Heart left ventricle (tissue), 16 donors: ENCODE measurements around the gene NODAL. TPM values are rescaled to one million over a fixed set of nuclear protein-coding genes. Genes with fewer than 3 reads are reported as not detected.

Experiments used
- ATAC-seq, 4 donors: fragments of 200-7000 bp; cut with Tn5 transposase; one replicate each; pipeline ENCODE4 v1.9.1; 2020 to 2022; ENCODE audit warnings: moderate library complexity in 4 of 4, mild to moderate bottlenecking in 3 of 4, moderate number of reproducible peaks in 1 of 4
- DNase-seq, 5 donors: peaks; one replicate each; pipeline ENCODE4 v3.0.0-alpha.2; 2020
- H3K27ac ChIP-seq, 12 donors: fragments of 200-600 bp; sonication (generic) in 4 of 12; one replicate each; pipeline versions ENCODE4 v1.5.0 to v1.8.0; 2016 to 2022; ENCODE audit warnings: mild to moderate bottlenecking in 2 of 12
- H3K27me3 ChIP-seq, 9 donors: fragments of 200-600 bp; sonication (generic) in 2 of 9; one replicate each; pipeline versions ENCODE4 v1.5.1 to v1.8.0; 2016 to 2022; ENCODE audit warnings: mild to moderate bottlenecking in 3 of 9
- H3K36me3 ChIP-seq, 9 donors: fragments of 200-600 bp; sonication (generic) in 2 of 9; one replicate each; pipeline versions ENCODE4 v1.5.0 to v1.8.0; 2018 to 2022; ENCODE audit warnings: mild to moderate bottlenecking in 2 of 9
- H3K4me1 ChIP-seq, 12 donors: fragments of 200-600 bp; sonication (generic) in 4 of 12; one replicate each; pipeline versions ENCODE4 v1.5.0 to v1.8.0; 2016 to 2022; ENCODE audit warnings: mild to moderate bottlenecking in 3 of 12
- H3K4me3 ChIP-seq, 12 donors: fragments of 200-600 bp; sonication (generic) in 4 of 12; one replicate each; pipeline versions ENCODE4 v1.5.0 to v1.8.0; 2017 to 2022; ENCODE audit warnings: mild to moderate bottlenecking in 9 of 12, moderate library complexity in 4 of 12
- H3K9me3 ChIP-seq, 12 donors: fragments of 200-600 bp; sonication (generic) in 4 of 12; one replicate each; pipeline versions ENCODE4 v1.5.0 to v1.8.0; 2016 to 2022; ENCODE audit warnings: mild to moderate bottlenecking in 1 of 12
- CTCF ChIP-seq, 12 donors: fragments of 200-600 bp; sonication (generic) in 4 of 12; IDR thresholded peaks; one replicate each; pipeline versions ENCODE4 v1.5.0 to v1.8.0; 2018 to 2022; ENCODE audit warnings: antibody characterized with exemption in 12 of 12, mild to moderate bottlenecking in 5 of 12
- POLR2A ChIP-seq, 2 donors: fragments of 450-650 bp; IDR thresholded peaks; one replicate each; pipeline ENCODE4 v1.6.1; 2017; ENCODE audit warnings: antibody characterized with exemption in 2 of 2, mild to moderate bottlenecking in 2 of 2, moderate library complexity in 2 of 2
- WGBS, 4 donors: extraction: QIAGEN DNeasy Blood & Tissue Kit in 2 of 4; methylation state at CpG; one replicate each; pipeline versions ENCODE4 v1.1.5 to v1.1.7; 2013 to 2018; 5-methylcytosine and 5-hydroxymethylcytosine counted together
- intact Hi-C, 10 donors: fragments of 100-400 bp; cut with DNase I; formaldehyde crosslinking; loops; one replicate each; pipeline versions ENCODE4 v1.11.1 to v1.14.2; 2022
- polyA plus RNA-seq, 2 donors: library from polyadenylated mRNA; stranded (reverse); fragments of 200-250 nt; gene quantifications; one replicate each; pipeline ENCODE4 v1.2.3, GENCODE V29; 2013
- total RNA-seq, 9 donors: library from RNA; depleted of rRNA in 2 of 9; stranded (reverse); fragments of >200 nt in 2 of 9; fragmentation: NEBNext Ultra II Directional in 3 of 9; extraction: Animal tissue kit (Norgen Biotek cat#: 25700) in 3 of 9; gene quantifications; one replicate each; pipeline versions ENCODE4 v1.1.0 to v1.2.4, GENCODE V29; 2016 to 2023
- donor health status: ischemic (EF 13 %, LVEDD 7.1; RV severe dilation, severe dysfunction).
- donor health status: healthy with polysubstance abuse.
- donor health status: DM: no; HTN: yes; CAD: no.
- donor health status: DM: no; HTN: no; CAD: no.
- donor health status: ischemic (EF 25% LVEDD 6.9; RV normal size, moderate dysfunction).
- donor health status: ischemic (EF 25% LVEDD 5.7; RV mildly dilated, moderate dysfunction).
- donor health status: healthy.
- donor health status: DM: yes; HTN: yes; CAD: no.
- donor health status: ischemic (EF 35%, LVEDD 5.7; RV mildly dilated, moderate dysfunction).
- donor health status: nonischemic (EF 11% LVEDD 7.7; RV severe dilation, severe dysfunction).
- donor health status: DM: yes; HTN: yes; CAD: no.
- donor health status: PGD.
- donor health status: ischemic (EF 29% LVEDD 5.4; RV normal size, mild dysfunction).
- donor health status: nonischemic (EF 23%, LVEDD 6.1; RV moderate dilation, normal function).

Gene NODAL
- total and polyA plus RNA-seq, 11 donors: 0.22 to 0.37 TPM; not detected in 9

- H3K36me3 ChIP-seq: no peaks in the 10 kb centered on the region
- intact Hi-C loops: loop anchor here in 1 of 10 donors (10.0 kb wide), 1 partner anchor 232 kb away; the partner anchor contains the start of gene ADAMTS14
- ATAC-seq (no peak), DNase-seq (no peak)
- no peak overlapping the region for H3K27ac ChIP-seq
- 93 to 96% (median 93%) methylated on average over 6 of the region's 6 CpGs for WGBS, 4 donors
- H3K4me1 ChIP-seq: peaks cover 0 to 31% (median 15%) of the 10 kb centered on the region in 12 donors
- TF ChIP-seq POLR2A (IDR thresholded peaks at IDR 0.05): no peak
- no peak for TF ChIP-seq CTCF (IDR thresholded peaks at IDR 0.05)
- H3K9me3 ChIP-seq: no peaks in the 10 kb centered on the region
- no peak overlapping the region for H3K4me3 ChIP-seq
- peaks cover 0 to 42% (median 27%) of the 10 kb centered on the region in 9 donors for H3K27me3 ChIP-seq
Measured at GRCh38 chr10:70442332-70442988, 979 bp upstream of the NODAL start.

- Histone ChIP-seq H3K27me3 (peaks cover 0 to 42% (median 27%) of the 10 kb centered on the region in 9 donors), H3K9me3 (no peaks in the 10 kb centered on the region), H3K4me3 (no peak overlapping the region), H3K36me3 (no peaks in the 10 kb centered on the region), H3K27ac (no peak overlapping the region), H3K4me1 (peaks cover 0 to 31% (median 15%) of the 10 kb centered on the region in 12 donors)
- TF ChIP-seq CTCF (IDR thresholded peaks at IDR 0.05) (no peak), POLR2A (IDR thresholded peaks at IDR 0.05) (no peak)
- intact Hi-C loops: loop anchor here in 1 of 10 donors (10.0 kb wide), 1 partner anchor 233 kb away; the partner anchor contains the start of gene ADAMTS14
- DNase-seq (no peak), ATAC-seq (no peak)
- 45 to 73% (median 50%) methylated on average over 7 to 12 of the region's 12 CpGs for WGBS, 4 donors
Measured at GRCh38 chr10:70441895-70442309, 421 bp upstream of the NODAL start.

- 6 to 9% (median 7%) methylated on average over 50 to 69 of the region's 69 CpGs for WGBS, 4 donors
- Histone ChIP-seq H3K4me3 (peak overlapping the region in 10 of 12 donors; percentile 20 to 49 (median 40)), H3K36me3 (no peaks in the 10 kb centered on the region), H3K27me3 (peaks cover 0 to 42% (median 27%) of the 10 kb centered on the region in 9 donors), H3K4me1 (peaks cover 0 to 23% (median 15%) of the 10 kb centered on the region in 12 donors), H3K27ac (no peak overlapping the region), H3K9me3 (no peaks in the 10 kb centered on the region)
- DNase-seq (no peak), ATAC-seq (peak in 3 of 4 donors; percentile 8 to 31 (median 21))
- intact Hi-C loops: loop anchor here in 1 of 10 donors (10.0 kb wide), 1 partner anchor 234 kb away; the partner anchor contains the start of gene ADAMTS14
- TF ChIP-seq CTCF (IDR thresholded peaks at IDR 0.05): no peak
- no peak for TF ChIP-seq POLR2A (IDR thresholded peaks at IDR 0.05)
Measured at GRCh38 chr10:70440296-70441160, 953 bp downstream of the NODAL start.

- 81 to 85% (median 84%) methylated on average over 5 of the region's 5 CpGs for WGBS, 4 donors
- DNase-seq (no peak), ATAC-seq (no peak)
- peaks cover 0 to 38% (median 24%) of the 10 kb centered on the region in 12 donors for H3K4me1 ChIP-seq
- TF ChIP-seq POLR2A (IDR thresholded peaks at IDR 0.05) (no peak), CTCF (IDR thresholded peaks at IDR 0.05) (no peak)
- H3K4me3 ChIP-seq: no peak overlapping the region
- no peaks in the 10 kb centered on the region for H3K9me3 ChIP-seq
- intact Hi-C loops: no loop called here
- H3K27me3 ChIP-seq: peaks cover 0 to 39% (median 27%) of the 10 kb centered on the region in 9 donors
- no peak overlapping the region for H3K27ac ChIP-seq
- H3K36me3 ChIP-seq: no peaks in the 10 kb centered on the region
Measured at GRCh38 chr10:70437721-70438120, 3.8 kb downstream of the NODAL start.
